SK-N-SH (cell line): ENCODE data around the gene HHAT.

Source experiments
- CTCF ChIP-seq: fragments of 200-600 bp; sonication (generic); IDR thresholded peaks from 2 replicates; pipeline ENCODE4 v1.6.1; 2017; ENCODE audit warnings: antibody characterized with exemption, mild to moderate bottlenecking, moderate library complexity
- EP300 ChIP-seq, 2 experiments: IDR thresholded peaks; 2 replicates each; pipeline versions ENCODE4 v1.4.0 to v1.6.1; 2012; ENCODE audit warnings: borderline replicate concordance in 1 of 2, low read depth in 1 of 2, low read length in 1 of 2
- EZH2phosphoT487 ChIP-seq: fragments of 200-600 bp; sonication (generic); IDR thresholded peaks from 2 replicates; pipeline ENCODE4 v1.6.1; 2017; ENCODE audit warnings: low read depth, mixed run types, mild to moderate bottlenecking, antibody characterized with exemption, moderate library complexity, borderline replicate concordance
- FOXM1 ChIP-seq: IDR thresholded peaks from 2 replicates; pipeline ENCODE4 v1.4.0; 2012; ENCODE audit warnings: low read depth, mild to moderate bottlenecking
- GABPA ChIP-seq: IDR thresholded peaks from 2 replicates; pipeline ENCODE4 v1.4.0; 2012; ENCODE audit warnings: low read depth, mild to moderate bottlenecking
- JUND ChIP-seq: IDR thresholded peaks from 2 replicates; pipeline ENCODE4 v1.4.0; 2012
- MAX ChIP-seq: IDR thresholded peaks from 2 replicates; pipeline ENCODE4 v1.4.0; 2012; ENCODE audit warnings: low read depth
- MEF2A ChIP-seq: IDR thresholded peaks from 2 replicates; pipeline ENCODE4 v1.4.0; 2012; ENCODE audit warnings: low read depth, borderline replicate concordance
- NFIC ChIP-seq: IDR thresholded peaks from 2 replicates; pipeline ENCODE4 v1.4.0; 2012; ENCODE audit warnings: borderline replicate concordance
- NRF1 ChIP-seq: IDR thresholded peaks from 2 replicates; pipeline ENCODE4 v1.6.1; 2012; ENCODE audit warnings: low read depth, mild to moderate bottlenecking, low read length
- PBX3 ChIP-seq: IDR thresholded peaks from 2 replicates; pipeline ENCODE4; 2012
- POLR2AphosphoS5 ChIP-seq: IDR thresholded peaks from 2 replicates; pipeline ENCODE4 v1.6.1; 2012; ENCODE audit warnings: low read depth, low read length
- REST ChIP-seq: IDR thresholded peaks from 2 replicates; pipeline ENCODE4 v1.6.1; 2012; ENCODE audit warnings: mild to moderate bottlenecking, low read depth, low read length, moderate library complexity
- TCF12 ChIP-seq: IDR thresholded peaks from 2 replicates; pipeline ENCODE4 v1.4.0; 2012

- TF ChIP-seq CTCF: no peak
- TF ChIP-seq EP300 (IDR thresholded peaks at IDR 0.05; ENCODE audit: borderline replicate concordance in 1 of 2, low read depth in 1 of 2, low read length in 1 of 2): peak in 1 of 2 experiments; percentile 87; a peak in 2 of 4 replicates
- no peak for TF ChIP-seq EZH2phosphoT487
- TF ChIP-seq NRF1: no peak
- TF ChIP-seq MEF2A: no peak
- peak; percentile 94 for TF ChIP-seq TCF12
- TF ChIP-seq PBX3: peak; percentile 57
- peak; percentile 26; the same call in 1 of the 2 replicates for TF ChIP-seq MAX
- TF ChIP-seq GABPA: no peak
- TF ChIP-seq NFIC: no peak; the same call in 1 of the 2 replicates
- peak; percentile 33 for TF ChIP-seq JUND
- TF ChIP-seq FOXM1: no peak
- TF ChIP-seq POLR2AphosphoS5: no peak
- no peak for TF ChIP-seq REST
Observed at GRCh38 chr1:210438928-210439841, 110.5 kb downstream of the HHAT start.
